Transverse colon (tissue), 4 donors: Measurements from ENCODE around the gene R3HDM4. TPM values are rescaled to one million over a fixed set of nuclear protein-coding genes. Genes with fewer than 3 reads are reported as not detected.

ENCODE experiments used
- DNase-seq: peaks from one replicate; pipeline ENCODE4 v3.0.0-alpha.2; 2019
- H3K27ac ChIP-seq, 4 donors: fragments of 200-600 bp; sonication (generic); 2 replicates each; pipeline ENCODE4 v1.5.1; 2016 to 2018; ENCODE audit warnings: inconsistent platforms in 4 of 4
- H3K27me3 ChIP-seq: fragments of 200-600 bp; sonication (generic); 2 replicates; pipeline ENCODE4 v1.5.1; 2017; ENCODE audit warnings: inconsistent platforms
- H3K36me3 ChIP-seq, 4 donors: fragments of 200-600 bp; sonication (generic); 2 replicates each; pipeline ENCODE4 v1.5.1; 2017 to 2019; ENCODE audit warnings: inconsistent platforms in 4 of 4
- H3K4me1 ChIP-seq, 4 donors: fragments of 200-600 bp; sonication (generic); 2 replicates each; pipeline ENCODE4 v1.5.1; 2017 to 2020; ENCODE audit warnings: inconsistent platforms in 4 of 4
- H3K4me3 ChIP-seq, 4 donors: fragments of 200-600 bp; sonication (generic); 1 replicate in 1 of 4; 2 replicates in 3 of 4; pipeline versions ENCODE4 v1.5.1 to v1.6.1; 2017 to 2019; ENCODE audit warnings: inconsistent platforms in 4 of 4
- H3K9me3 ChIP-seq, 2 donors: fragments of 200-600 bp; sonication (generic); 2 replicates each; pipeline ENCODE4 v1.5.1; 2017 to 2019; ENCODE audit warnings: inconsistent platforms in 2 of 2
- CTCF ChIP-seq, 5 experiments: fragments of 200-600 bp in 3 of 5; fragments of 450-650 bp in 2 of 5; sonication (generic) in 3 of 5; IDR thresholded peaks; 1 replicate in 2 of 5; 2 replicates in 3 of 5; pipeline ENCODE4 v1.5.1; 2016 to 2017; ENCODE audit warnings: antibody characterized with exemption in 5 of 5, inconsistent platforms in 3 of 5, mild to moderate bottlenecking in 2 of 5, moderate library complexity in 1 of 5
- EP300 ChIP-seq: sonication (generic); formaldehyde crosslinking; IDR thresholded peaks from one replicate; pipeline ENCODE4 v1.6.1; 2017; ENCODE audit warnings: antibody characterized with exemption, low read depth
- POLR2A ChIP-seq: fragments of 450-650 bp; IDR thresholded peaks from one replicate; pipeline ENCODE4 v1.6.1; 2016; ENCODE audit warnings: antibody characterized with exemption, mild to moderate bottlenecking, moderate library complexity
- POLR2AphosphoS5 ChIP-seq, 3 donors: sonication (generic); formaldehyde crosslinking; IDR thresholded peaks; one replicate each; pipeline ENCODE4 v1.6.1; 2016; ENCODE audit warnings: antibody characterized with exemption in 3 of 3
- WGBS, 2 donors: methylation state at CpG; one replicate each; pipeline ENCODE4 v1.1.5; 2018; ENCODE audit warnings: low coverage in 1 of 2; 5-methylcytosine and 5-hydroxymethylcytosine counted together
- in situ Hi-C, 4 donors: fragments of 200-750 bp; cut with MboI; loops; one replicate each; pipeline versions ENCODE4 v1.15.0 to v1.15.1; 2017; ENCODE audit warnings: low sequenced_read_pairs in 3 of 4, low pct_ligation_motif_present in 1 of 4, low pct_unique_long_range_greater_than_20kb in 1 of 4
- intact Hi-C: fragments of 100-400 bp; cut with DNase I; formaldehyde crosslinking; loops from one replicate; pipeline ENCODE4 v1.15.1; 2023; ENCODE audit warnings: low total_unique reads
- total RNA-seq, 4 donors: library from RNA; depleted of rRNA; stranded (reverse); fragments of >200 nt; gene quantifications; one replicate each; pipeline ENCODE4 v1.1.0, GENCODE V29; 2016

Gene R3HDM4
- total RNA-seq, 4 donors from 2014 or later = 43.8 to 49.4 (median 46.7) TPM

- no peak for DNase-seq
- no peak overlapping the region for H3K4me3 ChIP-seq
- in situ Hi-C loops (no loop called here), intact Hi-C loops (no loop called here)
- 85 to 92% methylated on average over 2 to 7 of the region's 7 CpGs for WGBS, 2 donors
- H3K27ac ChIP-seq = no peak overlapping the region
- no peaks in the 10 kb centered on the region for H3K9me3 ChIP-seq
- TF ChIP-seq CTCF (IDR thresholded peaks at IDR 0.05) = no peak
- TF ChIP-seq POLR2AphosphoS5 (IDR thresholded peaks at IDR 0.05) = no peak
- no peak for TF ChIP-seq POLR2A
- TF ChIP-seq EP300 = no peak
- H3K36me3 ChIP-seq = no peaks in the 10 kb centered on the region
- no peaks in the 10 kb centered on the region for H3K27me3 ChIP-seq
- no peaks in the 10 kb centered on the region for H3K4me1 ChIP-seq
These were observed 11.0 kb downstream of the R3HDM4 start for GRCh38 chr19:902093-902370.

- Histone ChIP-seq H3K27ac (peak overlapping the region in 1 of 4 donors; percentile 21), H3K4me1 (no peaks in the 10 kb centered on the region), H3K36me3 (no peaks in the 10 kb centered on the region), H3K4me3 (no peak overlapping the region), H3K27me3 (no peaks in the 10 kb centered on the region), H3K9me3 (no peaks in the 10 kb centered on the region)
- no peak for TF ChIP-seq POLR2A
- no peak for TF ChIP-seq CTCF (IDR thresholded peaks at IDR 0.05)
- no peak for TF ChIP-seq EP300
- no peak for TF ChIP-seq POLR2AphosphoS5 (IDR thresholded peaks at IDR 0.05)
- intact Hi-C loops = no loop called here
- WGBS, 2 donors = 94% methylated on average over 27 of the region's 27 CpGs; no CpG with 5 or more reads in 1 of the 2 donors
- DNase-seq = no peak
- in situ Hi-C loops = no loop called here
These were observed 11.6 kb downstream of the R3HDM4 start for GRCh38 chr19:901216-902092.

GRCh38 chr19:900302-901111 lies 12.5 kb downstream of the R3HDM4 start:
- no peaks in the 10 kb centered on the region for H3K36me3 ChIP-seq
- no peaks in the 10 kb centered on the region for H3K27me3 ChIP-seq
- H3K27ac ChIP-seq = peak overlapping the region in 2 of 4 donors; percentile 13 to 21
- TF ChIP-seq CTCF (IDR thresholded peaks at IDR 0.05) (no peak), POLR2A (no peak), POLR2AphosphoS5 (IDR thresholded peaks at IDR 0.05) (no peak), EP300 (no peak)
- WGBS, 2 donors = 75 to 80% methylated on average over 2 to 30 of the region's 30 CpGs
- intact Hi-C loops (no loop called here), in situ Hi-C loops (no loop called here)
- DNase-seq = no peak
- H3K4me3 ChIP-seq = no peak overlapping the region
- H3K9me3 ChIP-seq = no peaks in the 10 kb centered on the region
- no peaks in the 10 kb centered on the region for H3K4me1 ChIP-seq

GRCh38 chr19:900043-900301 lies 13.0 kb downstream of the R3HDM4 start:
- Histone ChIP-seq H3K9me3 (no peaks in the 10 kb centered on the region), H3K4me3 (no peak overlapping the region), H3K27ac (no peak overlapping the region), H3K4me1 (no peaks in the 10 kb centered on the region), H3K36me3 (no peaks in the 10 kb centered on the region), H3K27me3 (no peaks in the 10 kb centered on the region)
- intact Hi-C loops (no loop called here), in situ Hi-C loops (no loop called here)
- TF ChIP-seq POLR2AphosphoS5 (IDR thresholded peaks at IDR 0.05) = no peak
- no peak for TF ChIP-seq POLR2A
- TF ChIP-seq CTCF (IDR thresholded peaks at IDR 0.05) = no peak
- no peak for TF ChIP-seq EP300
- WGBS, 2 donors = 88% methylated on average over 15 of the region's 15 CpGs; no CpG with 5 or more reads in 1 of the 2 donors
- DNase-seq = no peak
